GM18873 (cell line): ENCODE measurements around the gene DIP2C.
"Not testable (repeated sequence)": the region's sequence is repeated elsewhere in the genome, so short reads cannot be mapped to it uniquely, and the experiment has no call there.

Source experiments
- ATAC-seq: cut with Tn5 transposase; IDR thresholded peaks from one replicate; pipeline ENCODE4 v1.9.1; 2021; ENCODE audit warnings: mild to moderate bottlenecking, moderate library complexity, moderate number of reproducible peaks; ENCODE audit not compliant: unreplicated experiment, low FRiP score

Gene DIP2C

DNA sequence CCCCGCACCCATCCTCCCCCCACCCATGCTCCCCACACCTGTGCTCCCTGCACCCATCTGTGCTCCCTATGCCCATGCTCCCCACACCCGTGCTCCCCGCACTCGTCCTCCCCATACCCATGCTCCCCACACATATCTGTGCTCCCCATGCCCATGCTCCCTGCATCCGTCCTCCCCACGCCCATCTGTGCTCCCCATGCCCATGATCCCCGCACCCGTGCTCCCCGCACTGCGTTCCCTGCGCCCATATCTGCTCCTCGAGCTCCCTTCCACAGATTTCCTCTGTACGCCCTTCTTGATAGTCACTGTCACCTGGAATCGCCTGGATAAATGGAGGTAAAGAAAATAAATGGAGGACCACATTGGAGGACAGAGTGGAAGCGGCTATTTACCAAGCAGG lies 9.9 kb downstream of the DIP2C start:
- ATAC-seq = no peak

GRCh38 chr10:678662-679005 lies 10.8 kb downstream of the DIP2C start:
- ATAC-seq = not testable (repeated sequence)

- no peak for ATAC-seq
These were observed 11.5 kb downstream of the DIP2C start for GRCh38 chr10:677750-678661.

DNA sequence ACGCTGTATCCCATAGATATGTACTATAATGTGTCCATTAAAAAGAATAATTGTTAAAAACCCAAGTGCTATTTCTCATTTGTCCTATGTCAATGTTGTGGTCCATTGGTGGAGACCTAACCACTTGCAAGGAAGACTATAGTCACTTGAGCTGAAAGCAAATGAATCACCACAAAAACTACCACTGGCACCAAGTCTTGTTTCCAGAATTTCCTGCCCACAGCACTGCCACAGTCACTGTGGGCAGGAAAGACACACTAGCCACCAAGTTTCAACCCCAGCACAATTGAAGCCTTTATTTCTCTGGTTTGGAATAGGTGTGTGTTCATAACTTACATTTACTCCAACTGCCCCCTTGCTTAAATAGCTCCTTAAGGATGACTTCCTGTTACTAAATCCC lies 12.4 kb downstream of the DIP2C start:
- ATAC-seq = no peak

- no peak for ATAC-seq
These were observed 13.3 kb downstream of the DIP2C start for GRCh38 chr10:676178-676577.

DNA sequence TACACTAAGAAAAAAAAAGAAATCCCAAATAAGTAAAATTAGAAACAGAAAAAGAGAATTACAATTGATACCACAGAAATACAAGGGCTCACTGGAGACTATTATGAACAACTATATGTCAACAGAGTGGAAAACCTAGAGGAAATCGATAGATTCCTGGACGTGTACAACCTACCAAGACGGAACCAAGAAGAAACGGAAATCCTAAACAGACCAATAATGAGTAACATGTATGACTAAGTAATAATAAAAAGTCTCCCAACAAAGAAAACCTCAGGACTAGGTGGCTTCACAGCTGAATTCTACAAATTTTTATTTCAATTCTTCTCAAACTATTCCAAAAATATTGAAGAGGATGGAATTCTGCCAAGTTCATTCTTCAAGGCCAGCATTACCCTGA lies 13.9 kb downstream of the DIP2C start:
- no peak for ATAC-seq

DNA sequence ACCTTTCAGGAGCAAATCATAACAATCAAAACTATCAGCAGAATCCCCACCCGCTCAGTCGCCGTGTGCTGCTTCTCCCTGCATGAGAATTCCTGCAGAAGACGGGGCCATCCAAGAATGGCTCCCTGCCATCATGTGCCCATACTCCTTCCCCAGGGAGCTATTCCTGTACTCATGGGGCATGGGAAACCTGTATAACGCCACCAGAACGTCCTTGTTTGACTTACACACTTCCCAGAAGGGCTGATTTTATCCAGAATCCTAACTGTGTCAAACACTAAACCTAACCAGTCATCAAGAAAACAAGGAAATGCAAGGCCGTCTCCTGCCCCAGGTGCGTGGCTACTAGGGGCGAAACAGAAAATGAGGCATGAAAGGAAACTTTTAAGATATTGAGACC lies 16.0 kb downstream of the DIP2C start:
- ATAC-seq = no peak

- ATAC-seq = no peak
These were observed 16.5 kb downstream of the DIP2C start for GRCh38 chr10:672992-673391.

DNA sequence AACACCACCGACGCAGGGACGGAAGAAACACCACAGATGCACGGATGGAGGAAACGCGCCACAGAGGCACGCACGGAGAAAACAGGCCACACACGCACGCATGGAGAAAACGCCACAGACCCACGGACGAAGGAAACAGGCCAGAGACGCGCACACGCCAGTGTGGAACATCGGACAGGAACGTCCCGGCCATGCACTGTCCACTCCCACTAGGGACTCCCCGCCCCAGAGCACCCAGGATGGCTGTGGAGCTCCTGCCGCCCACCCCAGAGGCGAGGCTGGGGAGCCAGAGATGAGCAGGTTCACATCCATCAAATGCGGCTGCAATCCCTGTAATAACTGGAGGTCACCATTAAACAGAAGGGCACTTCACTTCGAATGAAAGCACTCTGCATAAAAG lies 17.3 kb downstream of the DIP2C start:
- ATAC-seq = no peak

DNA sequence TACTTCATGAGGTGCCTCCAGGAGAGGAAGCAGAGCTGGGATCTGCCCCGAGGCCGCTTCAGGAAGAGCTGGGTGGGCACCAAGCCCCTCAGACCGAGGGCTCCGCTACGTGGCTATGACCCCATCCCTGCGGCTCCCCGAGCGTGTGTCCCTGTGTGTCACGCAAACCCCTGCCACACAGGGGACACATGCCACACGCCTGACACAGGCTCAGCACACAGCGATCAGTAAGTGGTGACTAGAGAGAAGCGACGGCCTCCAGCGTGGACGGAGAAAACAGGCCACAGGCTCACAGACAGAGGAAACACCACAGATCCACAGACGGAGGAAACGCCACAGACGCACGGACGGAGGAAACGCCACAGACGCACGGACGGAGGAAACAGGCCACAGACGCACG lies 18.5 kb downstream of the DIP2C start:
- ATAC-seq = no peak

- ATAC-seq = no peak
These were observed 19.4 kb downstream of the DIP2C start for GRCh38 chr10:670038-670437.

DNA sequence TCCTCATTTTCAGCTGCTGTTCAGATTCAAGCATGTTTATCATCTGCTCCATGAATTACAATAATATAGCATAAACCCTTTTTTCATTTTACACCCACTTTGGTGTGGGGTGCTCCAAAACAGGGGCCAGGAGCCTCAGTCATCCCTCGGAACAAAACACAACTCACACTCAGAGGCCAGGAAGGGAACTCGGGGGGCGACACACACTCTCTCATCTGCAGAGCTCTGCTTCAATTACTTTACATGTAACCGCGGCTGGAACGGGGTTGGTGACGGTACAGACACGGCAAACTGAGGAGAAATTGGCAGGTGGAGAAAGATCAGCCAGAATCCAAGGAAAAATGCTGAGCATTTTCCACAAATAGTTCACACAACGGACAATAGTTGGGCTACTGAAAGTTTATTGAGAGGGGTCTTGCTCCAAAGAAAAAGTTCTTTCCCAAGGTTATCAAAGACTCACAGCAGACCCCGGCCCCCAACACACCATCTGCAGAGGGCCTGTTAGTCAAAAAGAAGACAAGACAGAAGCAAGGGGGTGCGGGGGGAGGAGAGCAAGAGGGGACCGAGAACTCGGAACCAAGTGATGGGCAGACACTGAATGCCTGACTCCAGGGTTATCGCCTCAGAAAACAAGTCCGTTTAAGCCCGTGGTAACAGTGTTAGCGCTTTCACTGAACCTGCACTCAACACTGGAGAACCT lies 20.5 kb downstream of the DIP2C start:
- ATAC-seq = no peak

DNA sequence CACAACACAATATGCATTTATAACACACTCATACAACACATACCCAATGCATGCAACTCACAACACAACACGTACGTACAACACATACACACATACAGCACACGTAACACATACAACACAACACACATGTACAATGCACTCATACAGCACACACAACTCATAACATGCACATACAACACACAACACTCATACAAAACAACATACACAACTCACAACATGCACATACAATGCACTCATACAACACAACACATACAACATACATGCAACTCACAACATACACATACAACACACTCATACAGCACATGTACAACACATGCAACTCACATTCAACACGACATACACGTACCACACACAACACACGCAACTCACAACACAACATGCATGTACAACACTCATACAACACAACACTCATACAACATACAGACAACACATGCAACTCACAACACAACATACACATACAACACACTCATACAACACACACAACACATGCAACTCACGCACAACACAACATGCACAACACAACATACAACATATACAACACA lies 21.8 kb downstream of the DIP2C start:
- no peak for ATAC-seq

GRCh38 chr10:667096-667495 lies 22.4 kb downstream of the DIP2C start:
- ATAC-seq = no peak

DNA sequence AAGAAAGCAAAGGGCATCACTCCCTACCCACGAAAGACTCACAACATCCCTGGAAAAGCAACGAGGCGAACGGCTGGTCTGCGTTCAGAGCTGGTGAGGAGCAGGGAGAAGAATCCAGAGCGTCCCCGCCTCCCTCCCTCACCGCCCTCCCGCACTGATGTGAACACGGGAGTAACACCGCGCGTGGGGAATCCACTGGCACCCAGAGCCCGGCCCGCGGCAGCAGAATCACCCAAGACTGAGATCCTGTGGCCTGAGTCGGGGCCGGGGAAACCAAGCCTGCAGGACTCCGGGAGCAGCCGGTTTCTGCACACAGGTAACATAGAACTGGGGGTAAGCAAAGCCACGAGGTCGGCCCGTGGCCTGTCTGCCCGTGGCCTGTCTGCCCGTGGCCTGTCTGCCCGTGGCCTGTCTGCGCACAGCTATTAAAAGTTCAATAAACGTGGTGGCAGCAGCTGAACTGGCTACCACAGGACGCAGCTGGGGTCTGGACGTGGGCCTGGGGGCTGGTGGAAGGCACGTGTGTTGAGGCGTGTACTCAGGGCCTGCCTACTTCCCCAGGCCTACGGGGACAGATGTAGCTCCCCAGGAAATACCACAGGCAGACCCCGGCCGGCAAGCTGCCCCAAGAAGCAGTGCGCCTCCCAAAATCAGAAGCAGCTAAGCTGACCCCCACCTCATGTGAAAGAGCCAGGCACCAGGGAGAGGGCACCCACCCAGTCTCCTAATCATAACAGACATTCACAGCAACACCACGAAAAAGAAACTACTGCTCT lies 23.0 kb downstream of the DIP2C start:
- no peak for ATAC-seq

GRCh38 chr10:665579-666091 lies 23.8 kb downstream of the DIP2C start:
- no peak for ATAC-seq

DNA sequence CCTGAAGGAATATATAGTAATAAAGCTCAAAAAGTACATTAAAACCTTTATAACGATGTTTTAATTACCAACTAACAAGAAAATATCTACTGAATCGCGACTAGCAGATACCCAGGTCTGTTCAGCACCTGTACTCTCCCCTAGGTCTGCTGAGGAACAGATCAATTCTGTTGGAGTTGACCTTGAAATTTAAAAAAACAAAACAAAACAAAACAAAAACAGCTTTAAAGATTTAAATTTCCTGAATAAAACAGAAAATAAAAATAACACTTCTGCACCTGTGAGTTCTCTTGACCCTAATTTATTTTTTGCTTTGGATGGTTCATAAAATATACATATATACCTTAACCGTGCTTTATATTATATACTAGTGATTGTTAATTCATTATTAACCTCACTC lies 24.6 kb downstream of the DIP2C start:
- no peak for ATAC-seq

GRCh38 chr10:664301-664700 lies 25.2 kb downstream of the DIP2C start:
- ATAC-seq = no peak

DNA sequence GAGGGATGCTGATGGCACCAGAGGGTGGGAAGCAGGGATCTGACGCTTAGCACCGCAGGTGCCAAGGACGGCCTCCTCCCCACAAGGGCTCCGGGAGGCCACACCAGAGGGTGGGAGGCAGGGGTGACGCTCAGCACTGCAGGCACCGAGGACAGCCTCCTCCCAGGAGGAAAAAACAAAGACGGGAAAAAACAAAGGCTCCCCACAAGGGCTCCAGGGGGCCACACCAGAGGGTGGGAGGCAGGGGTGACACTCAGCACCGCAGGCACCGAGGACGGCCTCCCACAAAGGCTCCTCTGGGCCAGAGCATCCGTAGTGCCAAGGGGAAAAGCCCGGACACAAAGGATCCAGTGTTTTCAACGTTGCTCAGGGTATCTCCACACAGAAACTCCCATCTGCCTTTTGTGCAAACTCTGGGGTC lies 25.6 kb downstream of the DIP2C start:
- no peak for ATAC-seq

- no peak for ATAC-seq
These were observed 26.1 kb downstream of the DIP2C start for GRCh38 chr10:663466-663751.
